WTC11 (cell line): Measurements from ENCODE around the gene SLC22A4. TPM values are rescaled to one million over a fixed set of nuclear protein-coding genes. Genes with fewer than 3 reads are reported as not detected.

Experiments
- ATAC-seq: fragments of 200-7000 bp; cut with Tn5 transposase; 2 replicates; pipeline ENCODE4 v1.10.0; 2021; ENCODE audit warnings: mild to moderate bottlenecking, moderate library complexity
- CTCF ChIA-PET: fragments of 300-600 bp; sonication (Branson Sonifier 250); formaldehyde crosslinking; loops from one replicate; lab custom pipeline; 2021; ENCODE audit warnings: antibody characterized with exemption; lab: Charles Lee
- POLR2A ChIA-PET: fragments of 350-600 bp; sonication (Branson Sonifier 250); formaldehyde crosslinking; loops from one replicate; lab custom pipeline; 2021; ENCODE audit warnings: antibody characterized with exemption; lab: Charles Lee
- DNase-seq: peaks from one replicate; pipeline ENCODE4 v3.0.0; 2021; ENCODE audit warnings: low spot score
- H3K27ac Mint-ChIP-seq: 2 replicates; pipeline ENCODE4 v1.8.0; 2021; ENCODE audit warnings: mixed read lengths
- H3K27me3 Mint-ChIP-seq: 2 replicates; pipeline ENCODE4 v1.8.0; 2021; ENCODE audit warnings: low read depth, mild to moderate bottlenecking, moderate library complexity, mixed read lengths
- H3K36me3 Mint-ChIP-seq: 2 replicates; pipeline ENCODE4 v1.8.0; 2021; ENCODE audit warnings: mixed read lengths
- H3K4me1 Mint-ChIP-seq: 2 replicates; pipeline ENCODE4 v1.8.0; 2022; ENCODE audit warnings: mixed read lengths
- H3K4me3 Mint-ChIP-seq: 2 replicates; pipeline ENCODE4 v1.8.0; 2021; ENCODE audit warnings: mild to moderate bottlenecking, moderate library complexity, mixed read lengths
- H3K9me3 Mint-ChIP-seq: 2 replicates; pipeline ENCODE4 v1.8.0; 2021; ENCODE audit warnings: mixed read lengths
- CTCF ChIP-seq: fragments of 200-600 bp; IDR thresholded peaks from 2 replicates; pipeline ENCODE4 v1.8.0; 2022; ENCODE audit warnings: antibody characterized with exemption
- E2F4 ChIP-seq: sonication (generic); formaldehyde crosslinking; IDR thresholded peaks from 2 replicates; pipeline ENCODE4 v1.8.1; 2022; ENCODE audit warnings: low read depth, mild to moderate bottlenecking, moderate library complexity, missing genetic modification reagents, borderline replicate concordance
- ETV6 ChIP-seq: sonication (generic); formaldehyde crosslinking; IDR thresholded peaks from 2 replicates; pipeline ENCODE4 v1.8.1; 2022; ENCODE audit warnings: mild to moderate bottlenecking, missing genetic modification reagents
- FOXP1 ChIP-seq: sonication (generic); formaldehyde crosslinking; IDR thresholded peaks from 2 replicates; pipeline ENCODE4 v1.8.0; 2022; ENCODE audit warnings: missing genetic modification reagents, mild to moderate bottlenecking, moderate library complexity, borderline replicate concordance
- FOXP4 ChIP-seq: sonication (generic); formaldehyde crosslinking; IDR thresholded peaks from 2 replicates; pipeline ENCODE4 v1.8.0; 2022; ENCODE audit warnings: mild to moderate bottlenecking, missing genetic modification reagents
- HMGA2 ChIP-seq: fragments of 250-450 bp; sonication (Bioruptor Pico); IDR thresholded peaks from 2 replicates; pipeline ENCODE4 v1.4.0; 2021; ENCODE audit warnings: mild to moderate bottlenecking, moderate library complexity
- JUN ChIP-seq: sonication (generic); formaldehyde crosslinking; IDR thresholded peaks from 2 replicates; pipeline ENCODE4 v1.8.0; 2023; ENCODE audit warnings: mild to moderate bottlenecking, missing genetic modification reagents
- MAX ChIP-seq: sonication (generic); formaldehyde crosslinking; IDR thresholded peaks from 2 replicates; pipeline ENCODE4 v1.8.0; 2022; ENCODE audit warnings: mild to moderate bottlenecking, missing genetic modification reagents
- MXD4 ChIP-seq: fragments of 250-450 bp; sonication (Bioruptor Pico); IDR thresholded peaks from 2 replicates; pipeline ENCODE4 v1.8.0; 2021; ENCODE audit warnings: mild to moderate bottlenecking, moderate library complexity, borderline replicate concordance
- MYBL2 ChIP-seq: sonication (generic); formaldehyde crosslinking; IDR thresholded peaks from 2 replicates; pipeline ENCODE4 v1.8.1; 2023; ENCODE audit warnings: mild to moderate bottlenecking, moderate library complexity, missing genetic modification reagents
- NR1H2 ChIP-seq: sonication (generic); formaldehyde crosslinking; IDR thresholded peaks from 2 replicates; pipeline ENCODE4 v1.9.0; 2021; ENCODE audit warnings: mild to moderate bottlenecking, moderate library complexity, missing genetic modification reagents
- ZNF121 ChIP-seq: sonication (generic); formaldehyde crosslinking; IDR thresholded peaks from 2 replicates; pipeline ENCODE4 v1.8.0; 2023; ENCODE audit warnings: missing genetic modification reagents
- ZNF138 ChIP-seq: sonication (generic); formaldehyde crosslinking; conservative IDR thresholded peaks from 2 replicates; pipeline ENCODE4 v1.8.1; 2022; ENCODE audit warnings: mild to moderate bottlenecking, moderate library complexity, missing genetic modification reagents
- ZNF219 ChIP-seq: sonication (generic); formaldehyde crosslinking; IDR thresholded peaks from 2 replicates; pipeline ENCODE4 v1.8.0; 2023; ENCODE audit warnings: missing genetic modification reagents, mild to moderate bottlenecking, borderline replicate concordance
- ZNF232 ChIP-seq: sonication (generic); formaldehyde crosslinking; IDR thresholded peaks from 2 replicates; pipeline ENCODE4 v1.8.0; 2022; ENCODE audit warnings: mild to moderate bottlenecking, missing genetic modification reagents
- total RNA-seq: library from RNA; stranded (reverse); gene quantifications from 3 replicates; pipeline ENCODE4 v1.2.3, GENCODE V29; 2021
- TF ChIP-seq, protein P1 (sequence below): sonication (generic); formaldehyde crosslinking; IDR thresholded peaks from 2 replicates; pipeline ENCODE4 v1.8.1; 2022; ENCODE audit warnings: mild to moderate bottlenecking, moderate library complexity, missing genetic modification reagents
- TF ChIP-seq, protein P2 (sequence below): sonication (generic); formaldehyde crosslinking; IDR thresholded peaks from 2 replicates; pipeline ENCODE4 v1.8.1; 2022; ENCODE audit warnings: low read depth, missing genetic modification reagents, borderline replicate concordance
- TF ChIP-seq, protein P3 (sequence below): fragments of 250-450 bp; sonication (Bioruptor Pico); IDR thresholded peaks from 2 replicates; pipeline ENCODE4 v1.9.0; 2021; ENCODE audit warnings: mild to moderate bottlenecking
- TF ChIP-seq, protein P4 (sequence below): sonication (generic); formaldehyde crosslinking; conservative IDR thresholded peaks from 2 replicates; pipeline ENCODE4 v1.8.1; 2022; ENCODE audit warnings: mild to moderate bottlenecking, missing genetic modification reagents

The SLC22A4 gene
- total RNA-seq, 1 experiment from 2014 or later: 0.35 TPM

DNA sequence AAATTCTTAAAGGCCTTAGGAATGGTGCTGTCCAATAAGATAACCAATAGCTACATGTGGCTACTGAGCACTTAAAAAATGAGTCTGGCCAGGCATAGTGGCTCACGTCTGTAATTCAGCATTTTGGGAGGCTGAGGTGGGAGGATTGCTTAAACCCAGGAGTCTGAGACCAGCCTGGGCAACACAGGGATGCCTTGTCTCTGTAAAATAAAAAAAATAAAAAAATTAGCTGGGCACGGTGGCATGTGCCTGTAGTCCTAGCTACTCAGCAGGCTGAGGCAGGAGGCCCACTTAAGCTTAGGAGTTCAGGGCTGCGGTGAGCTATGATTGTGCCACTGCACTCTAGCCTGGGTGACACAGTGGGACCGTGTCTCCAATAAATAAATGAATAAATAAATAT lies 74.0 kb downstream of the SLC22A4 start (continued):
- no peak for TF ChIP-seq MAX
- TF ChIP-seq, all 79 proteins: peak for 0

DNA sequence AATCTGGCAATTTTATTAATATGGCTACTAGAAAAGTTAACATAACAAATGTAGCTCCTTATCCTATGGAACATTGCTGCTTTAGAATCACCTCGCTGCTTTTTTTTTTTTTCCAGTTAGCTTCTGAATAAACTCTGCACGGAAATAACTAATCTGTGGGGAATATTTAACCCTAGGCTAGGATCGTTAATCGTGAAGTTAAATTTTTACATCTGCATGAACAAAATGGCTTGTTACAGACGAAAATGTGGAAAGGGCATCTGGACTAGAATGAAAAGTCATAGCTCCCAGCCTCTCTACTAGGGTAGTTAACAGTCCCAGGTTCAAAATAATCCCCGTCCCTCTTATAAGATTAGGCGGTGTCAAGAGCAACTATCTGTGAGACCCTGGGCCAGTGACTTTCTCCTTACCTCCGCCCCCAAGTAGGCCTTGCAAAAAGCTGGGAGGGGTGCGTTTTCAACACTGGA lies 74.8 kb downstream of the SLC22A4 start:
- no peaks in the 10 kb centered on the region for H3K36me3 Mint-ChIP-seq
- no peak for DNase-seq
- no peak for TF ChIP-seq FOXP4
- TF ChIP-seq, protein P1, sequence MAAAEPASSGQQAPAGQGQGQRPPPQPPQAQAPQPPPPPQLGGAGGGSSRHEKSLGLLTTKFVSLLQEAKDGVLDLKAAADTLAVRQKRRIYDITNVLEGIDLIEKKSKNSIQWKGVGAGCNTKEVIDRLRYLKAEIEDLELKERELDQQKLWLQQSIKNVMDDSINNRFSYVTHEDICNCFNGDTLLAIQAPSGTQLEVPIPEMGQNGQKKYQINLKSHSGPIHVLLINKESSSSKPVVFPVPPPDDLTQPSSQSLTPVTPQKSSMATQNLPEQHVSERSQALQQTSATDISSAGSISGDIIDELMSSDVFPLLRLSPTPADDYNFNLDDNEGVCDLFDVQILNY: no peak
- TF ChIP-seq, protein P2, sequence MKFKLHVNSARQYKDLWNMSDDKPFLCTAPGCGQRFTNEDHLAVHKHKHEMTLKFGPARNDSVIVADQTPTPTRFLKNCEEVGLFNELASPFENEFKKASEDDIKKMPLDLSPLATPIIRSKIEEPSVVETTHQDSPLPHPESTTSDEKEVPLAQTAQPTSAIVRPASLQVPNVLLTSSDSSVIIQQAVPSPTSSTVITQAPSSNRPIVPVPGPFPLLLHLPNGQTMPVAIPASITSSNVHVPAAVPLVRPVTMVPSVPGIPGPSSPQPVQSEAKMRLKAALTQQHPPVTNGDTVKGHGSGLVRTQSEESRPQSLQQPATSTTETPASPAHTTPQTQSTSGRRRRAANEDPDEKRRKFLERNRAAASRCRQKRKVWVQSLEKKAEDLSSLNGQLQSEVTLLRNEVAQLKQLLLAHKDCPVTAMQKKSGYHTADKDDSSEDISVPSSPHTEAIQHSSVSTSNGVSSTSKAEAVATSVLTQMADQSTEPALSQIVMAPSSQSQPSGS (CRISPR knock-in tag): no peak
- TF ChIP-seq, protein P3, sequence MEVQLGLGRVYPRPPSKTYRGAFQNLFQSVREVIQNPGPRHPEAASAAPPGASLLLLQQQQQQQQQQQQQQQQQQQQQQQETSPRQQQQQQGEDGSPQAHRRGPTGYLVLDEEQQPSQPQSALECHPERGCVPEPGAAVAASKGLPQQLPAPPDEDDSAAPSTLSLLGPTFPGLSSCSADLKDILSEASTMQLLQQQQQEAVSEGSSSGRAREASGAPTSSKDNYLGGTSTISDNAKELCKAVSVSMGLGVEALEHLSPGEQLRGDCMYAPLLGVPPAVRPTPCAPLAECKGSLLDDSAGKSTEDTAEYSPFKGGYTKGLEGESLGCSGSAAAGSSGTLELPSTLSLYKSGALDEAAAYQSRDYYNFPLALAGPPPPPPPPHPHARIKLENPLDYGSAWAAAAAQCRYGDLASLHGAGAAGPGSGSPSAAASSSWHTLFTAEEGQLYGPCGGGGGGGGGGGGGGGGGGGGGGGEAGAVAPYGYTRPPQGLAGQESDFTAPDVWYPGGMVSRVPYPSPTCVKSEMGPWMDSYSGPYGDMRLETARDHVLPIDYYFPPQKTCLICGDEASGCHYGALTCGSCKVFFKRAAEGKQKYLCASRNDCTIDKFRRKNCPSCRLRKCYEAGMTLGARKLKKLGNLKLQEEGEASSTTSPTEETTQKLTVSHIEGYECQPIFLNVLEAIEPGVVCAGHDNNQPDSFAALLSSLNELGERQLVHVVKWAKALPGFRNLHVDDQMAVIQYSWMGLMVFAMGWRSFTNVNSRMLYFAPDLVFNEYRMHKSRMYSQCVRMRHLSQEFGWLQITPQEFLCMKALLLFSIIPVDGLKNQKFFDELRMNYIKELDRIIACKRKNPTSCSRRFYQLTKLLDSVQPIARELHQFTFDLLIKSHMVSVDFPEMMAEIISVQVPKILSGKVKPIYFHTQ (CRISPR knock-in tag): no peak
- no peak for TF ChIP-seq JUN (CRISPR knock-in tag)
- no peak for TF ChIP-seq ETV6 (CRISPR knock-in tag)
- no peak for TF ChIP-seq NR1H2
- TF ChIP-seq E2F4 (CRISPR knock-in tag): no peak
- no peak for TF ChIP-seq FOXP1
- TF ChIP-seq, all 79 proteins: peak for 0
- POLR2A ChIA-PET: interaction anchor here (0.6 to 1.4 kb wide), 3 partner anchors 50 to 126 kb away, joined by 3 to 8 read pairs (median 4); partner anchors contain the start of gene SLC22A4
- Mint-ChIP-seq H3K4me3 (peak overlapping the region; percentile 69), H3K27me3 (peaks cover 16% of the 10 kb centered on the region), H3K4me1 (peaks cover 9% of the 10 kb centered on the region), H3K9me3 (no peaks in the 10 kb centered on the region), H3K27ac (no peak overlapping the region)
- CTCF ChIA-PET: interaction anchor here (0.7 to 2.6 kb wide), 12 partner anchors 10 to 306 kb away, joined by 3 to 15 read pairs (median 4); partner anchors contain the start of gene SLC22A4
- no peak; the same call in 1 of the 2 replicates for ATAC-seq

- no peak within 1 kb of the TSS for H3K27ac Mint-ChIP-seq
- ATAC-seq (peak; percentile 96), DNase-seq (peak; percentile 80)
- ChIA-PET POLR2A (interaction anchor here (0.6 to 1.4 kb wide), 3 partner anchors 51 to 126 kb away, joined by 3 to 8 read pairs (median 4); partner anchors contain the start of gene SLC22A4), CTCF (interaction anchor here (0.7 to 2.6 kb wide), 12 partner anchors 10 to 307 kb away, joined by 3 to 15 read pairs (median 4); partner anchors contain the start of gene SLC22A4)
- peaks cover 9% of the 10 kb centered on the region for H3K4me1 Mint-ChIP-seq
- H3K9me3 Mint-ChIP-seq: no peaks in the 10 kb centered on the region
- H3K36me3 Mint-ChIP-seq: no peaks in the 10 kb centered on the region
- H3K27me3 Mint-ChIP-seq: peaks cover 16% of the 10 kb centered on the region
- peak within 1 kb of the TSS; percentile 69 for H3K4me3 Mint-ChIP-seq
- peak; percentile 85 for TF ChIP-seq MYBL2 (CRISPR knock-in tag)
- no peak for TF ChIP-seq ZNF121 (CRISPR knock-in tag)
- no peak for TF ChIP-seq ZNF138 (CRISPR knock-in tag)
- no peak for TF ChIP-seq CTCF
- no peak for TF ChIP-seq MXD4 (CRISPR knock-in tag)
- peak; percentile 21; the same call in 1 of the 2 replicates for TF ChIP-seq ZNF219 (CRISPR knock-in tag)
- TF ChIP-seq, protein P1: 0 out of 2 replicates have a peak, but pooled peaks have one; percentile 63
- TF ChIP-seq, protein P4, sequence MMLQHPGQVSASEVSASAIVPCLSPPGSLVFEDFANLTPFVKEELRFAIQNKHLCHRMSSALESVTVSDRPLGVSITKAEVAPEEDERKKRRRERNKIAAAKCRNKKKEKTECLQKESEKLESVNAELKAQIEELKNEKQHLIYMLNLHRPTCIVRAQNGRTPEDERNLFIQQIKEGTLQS: 0 out of 2 replicates have a peak, but pooled peaks have one; percentile 32
- peak; percentile 85 for TF ChIP-seq ZNF232 (CRISPR knock-in tag)
- no peak for TF ChIP-seq HMGA2 (CRISPR knock-in tag)
These were observed 75.4 kb downstream of the SLC22A4 start, which contains the start of gene SLC22A5 for GRCh38 chr5:132369474-132370180. Gene SLC22A5 (plus strand): TSS chr5:132369710. CDS start chr5:132369973, 263 bp downstream.
